Activated T-cell treated with anti-CD3 and anti-CD28 coated beads, Interleukin-2, amount 50 U/mL, for 24 hours (primary cell): ENCODE results near the gene FOXD4L3.
"Not testable (repeated sequence)": the region's sequence is repeated elsewhere in the genome, so short reads cannot be mapped to it uniquely, and the experiment has no call there.

Source experiments
- DNase-seq: peaks from one replicate; pipeline ENCODE4 v3.0.0-alpha.2; 2020
- H3K27ac Mint-ChIP-seq: 2 replicates; pipeline ENCODE4 v1.8.0; 2020; ENCODE audit warnings: mild to moderate bottlenecking, mixed read lengths
- H3K27me3 Mint-ChIP-seq: 2 replicates; pipeline ENCODE4 v1.8.0; 2020; ENCODE audit warnings: mixed read lengths
- H3K36me3 Mint-ChIP-seq: 2 replicates; pipeline ENCODE4 v1.8.0; 2020; ENCODE audit warnings: low read depth, mixed read lengths
- H3K4me1 Mint-ChIP-seq: 2 replicates; pipeline ENCODE4 v1.8.0; 2020; ENCODE audit warnings: low read depth, mixed read lengths
- H3K4me3 Mint-ChIP-seq: 2 replicates; pipeline ENCODE4 v1.8.0; 2020; ENCODE audit warnings: mild to moderate bottlenecking, moderate library complexity, mixed read lengths
- H3K9me3 Mint-ChIP-seq: 2 replicates; pipeline ENCODE4 v1.8.0; 2020; ENCODE audit warnings: mixed read lengths

Gene FOXD4L3

GRCh38 chr9:68302567-68302966 lies at the start of gene FOXD4L3:
Gene FOXD4L3 (plus strand): TSS chr9:68302867. CDS start chr9:68302952, 85 bp downstream.
- not testable (repeated sequence) for H3K4me1 Mint-ChIP-seq, H3K36me3 Mint-ChIP-seq, H3K9me3 Mint-ChIP-seq, H3K27me3 Mint-ChIP-seq, H3K4me3 Mint-ChIP-seq, H3K27ac Mint-ChIP-seq, DNase-seq

- not testable (repeated sequence) for DNase-seq, H3K27ac Mint-ChIP-seq, H3K36me3 Mint-ChIP-seq, H3K27me3 Mint-ChIP-seq, H3K9me3 Mint-ChIP-seq, H3K4me1 Mint-ChIP-seq, H3K4me3 Mint-ChIP-seq
These were observed 21.6 kb upstream of the FOXD4L3 start for GRCh38 chr9:68281041-68281440.

GRCh38 chr9:68303771-68304170 lies 1.1 kb downstream of the FOXD4L3 start:
- DNase-seq, H3K4me1 Mint-ChIP-seq, H3K36me3 Mint-ChIP-seq, H3K27me3 Mint-ChIP-seq, H3K4me3 Mint-ChIP-seq, H3K9me3 Mint-ChIP-seq, H3K27ac Mint-ChIP-seq: not testable (repeated sequence)

GRCh38 chr9:68304212-68304611 lies 1.5 kb downstream of the FOXD4L3 start:
- not testable (repeated sequence) for H3K4me1 Mint-ChIP-seq, H3K36me3 Mint-ChIP-seq, H3K4me3 Mint-ChIP-seq, H3K27me3 Mint-ChIP-seq, DNase-seq, H3K27ac Mint-ChIP-seq, H3K9me3 Mint-ChIP-seq

- DNase-seq, H3K4me1 Mint-ChIP-seq, H3K9me3 Mint-ChIP-seq, H3K27me3 Mint-ChIP-seq, H3K27ac Mint-ChIP-seq, H3K4me3 Mint-ChIP-seq, H3K36me3 Mint-ChIP-seq: not testable (repeated sequence)
These were observed 2.1 kb downstream of the FOXD4L3 start for GRCh38 chr9:68304777-68305176.

- H3K27ac Mint-ChIP-seq, H3K4me1 Mint-ChIP-seq, H3K9me3 Mint-ChIP-seq, H3K4me3 Mint-ChIP-seq, H3K36me3 Mint-ChIP-seq, H3K27me3 Mint-ChIP-seq, DNase-seq: not testable (repeated sequence)
These were observed 3.1 kb downstream of the FOXD4L3 start for GRCh38 chr9:68305680-68306285.

- not testable (repeated sequence) for H3K36me3 Mint-ChIP-seq, H3K4me1 Mint-ChIP-seq, H3K27me3 Mint-ChIP-seq, H3K4me3 Mint-ChIP-seq, H3K27ac Mint-ChIP-seq, H3K9me3 Mint-ChIP-seq, DNase-seq
These were observed 3.8 kb downstream of the FOXD4L3 start for GRCh38 chr9:68306391-68306964.

GRCh38 chr9:68307127-68307526 lies 4.5 kb downstream of the FOXD4L3 start:
- H3K27ac Mint-ChIP-seq, H3K36me3 Mint-ChIP-seq, DNase-seq, H3K4me1 Mint-ChIP-seq, H3K27me3 Mint-ChIP-seq, H3K4me3 Mint-ChIP-seq, H3K9me3 Mint-ChIP-seq: not testable (repeated sequence)

- not testable (repeated sequence) for H3K27me3 Mint-ChIP-seq, H3K4me1 Mint-ChIP-seq, H3K36me3 Mint-ChIP-seq, H3K4me3 Mint-ChIP-seq, DNase-seq, H3K9me3 Mint-ChIP-seq, H3K27ac Mint-ChIP-seq
These were observed 5.0 kb downstream of the FOXD4L3 start for GRCh38 chr9:68307654-68308053.

- H3K4me3 Mint-ChIP-seq, H3K9me3 Mint-ChIP-seq, H3K36me3 Mint-ChIP-seq, H3K27me3 Mint-ChIP-seq, H3K4me1 Mint-ChIP-seq, DNase-seq, H3K27ac Mint-ChIP-seq: not testable (repeated sequence)
These were observed 8.5 kb downstream of the FOXD4L3 start for GRCh38 chr9:68311208-68311607.

GRCh38 chr9:68318209-68318608 lies 15.5 kb downstream of the FOXD4L3 start:
- H3K27ac Mint-ChIP-seq: not testable (repeated sequence)

GRCh38 chr9:68323749-68324148 lies 21.1 kb downstream of the FOXD4L3 start:
- H3K4me1 Mint-ChIP-seq, DNase-seq, H3K9me3 Mint-ChIP-seq, H3K27me3 Mint-ChIP-seq, H3K36me3 Mint-ChIP-seq, H3K27ac Mint-ChIP-seq, H3K4me3 Mint-ChIP-seq: not testable (repeated sequence)

More at GRCh38 chr9:68318209-68318608, 15.5 kb downstream of the FOXD4L3 start:
- DNase-seq, H3K4me1 Mint-ChIP-seq, H3K9me3 Mint-ChIP-seq, H3K36me3 Mint-ChIP-seq, H3K4me3 Mint-ChIP-seq, H3K27me3 Mint-ChIP-seq: not testable (repeated sequence)

GRCh38 chr9:68324518-68324917 lies 21.9 kb downstream of the FOXD4L3 start:
- not testable (repeated sequence) for H3K27ac Mint-ChIP-seq, H3K9me3 Mint-ChIP-seq, H3K4me3 Mint-ChIP-seq, H3K4me1 Mint-ChIP-seq, H3K36me3 Mint-ChIP-seq, H3K27me3 Mint-ChIP-seq, DNase-seq

GRCh38 chr9:68329106-68329505 lies 26.4 kb downstream of the FOXD4L3 start:
- H3K4me1 Mint-ChIP-seq, H3K9me3 Mint-ChIP-seq, H3K27ac Mint-ChIP-seq, H3K36me3 Mint-ChIP-seq, DNase-seq, H3K4me3 Mint-ChIP-seq, H3K27me3 Mint-ChIP-seq: not testable (repeated sequence)

GRCh38 chr9:68330531-68331173 lies 28.0 kb downstream of the FOXD4L3 start:
- H3K9me3 Mint-ChIP-seq, H3K4me3 Mint-ChIP-seq, H3K4me1 Mint-ChIP-seq, H3K27ac Mint-ChIP-seq, H3K36me3 Mint-ChIP-seq, DNase-seq, H3K27me3 Mint-ChIP-seq: not testable (repeated sequence)
